RWPE2 (cell line): Measurements from ENCODE around the gene FLOT2.
"Not testable (repeated sequence)": the region's sequence is repeated elsewhere in the genome, so short reads cannot be mapped to it uniquely, and the experiment has no call there.

Experiments
- ATAC-seq: fragments of 200-7000 bp; cut with Tn5 transposase; 3 replicates; pipeline ENCODE4 v1.9.1; 2021; ENCODE audit warnings: low read depth
- DNase-seq: peaks from one replicate; pipeline ENCODE4 v3.0.0-alpha.2; 2020; ENCODE audit warnings: low spot score
- H3K27ac ChIP-seq: fragments of 450-650 bp; 2 replicates; pipeline ENCODE4 v1.5.1; 2017; ENCODE audit warnings: mild to moderate bottlenecking; ENCODE audit not compliant: poor library complexity, severe bottlenecking
- H3K27me3 ChIP-seq: fragments of 250-450 bp; sonication (Bioruptor Pico); 2 replicates; pipeline ENCODE4 v1.5.1; 2021; ENCODE audit warnings: mild to moderate bottlenecking, moderate library complexity; ENCODE audit not compliant: insufficient read depth, poor library complexity, severe bottlenecking
- H3K36me3 ChIP-seq: fragments of 250-450 bp; sonication (Bioruptor Pico); 2 replicates; pipeline ENCODE4 v1.5.1; 2020; ENCODE audit warnings: low read depth, mild to moderate bottlenecking, moderate library complexity
- H3K4me1 ChIP-seq: fragments of 250-450 bp; sonication (Bioruptor Pico); 2 replicates; pipeline ENCODE4 v1.5.1; 2021; ENCODE audit warnings: mild to moderate bottlenecking, moderate library complexity; ENCODE audit not compliant: insufficient read depth, poor library complexity, severe bottlenecking
- H3K4me3 ChIP-seq: fragments of 250-450 bp; sonication (Bioruptor Pico); 2 replicates; pipeline ENCODE4 v1.5.1; 2021; ENCODE audit warnings: mild to moderate bottlenecking, moderate library complexity; ENCODE audit not compliant: severe bottlenecking
- H3K9me3 ChIP-seq: fragments of 250-450 bp; sonication (Bioruptor Pico); 2 replicates; pipeline ENCODE4 v1.5.1; 2021; ENCODE audit warnings: mild to moderate bottlenecking, moderate library complexity; ENCODE audit not compliant: severe bottlenecking
- CTCF ChIP-seq: fragments of 450-650 bp; IDR thresholded peaks from one replicate; pipeline ENCODE4 v1.5.1; 2017; ENCODE audit warnings: mild to moderate bottlenecking, moderate library complexity; ENCODE audit not compliant: poor library complexity, severe bottlenecking

The FLOT2 gene

GRCh38 chr17:28849281-28849680 lies 48.3 kb downstream of the FLOT2 start:
- ATAC-seq (peak; percentile 50; the same call in 1 of the 3 replicates), DNase-seq (no peak)
- no peaks in the 10 kb centered on the region for H3K9me3 ChIP-seq
- TF ChIP-seq CTCF: no peak
- no peak overlapping the region for H3K27ac ChIP-seq
- H3K36me3 ChIP-seq: no peaks in the 10 kb centered on the region
- no peak overlapping the region for H3K4me3 ChIP-seq
- H3K4me1 ChIP-seq: peaks cover 3% of the 10 kb centered on the region
- no peaks in the 10 kb centered on the region for H3K27me3 ChIP-seq

- not testable (repeated sequence) for H3K4me3 ChIP-seq, ATAC-seq, H3K36me3 ChIP-seq, H3K27me3 ChIP-seq, H3K4me1 ChIP-seq, DNase-seq, H3K9me3 ChIP-seq, H3K27ac ChIP-seq
- TF ChIP-seq CTCF: peak; percentile 34
These were observed 48.9 kb downstream of the FLOT2 start for GRCh38 chr17:28848667-28849066.

- not testable (repeated sequence) for H3K27ac ChIP-seq, H3K27me3 ChIP-seq, H3K4me1 ChIP-seq, H3K9me3 ChIP-seq, ATAC-seq, DNase-seq, H3K36me3 ChIP-seq, H3K4me3 ChIP-seq
These were observed 50.8 kb downstream of the FLOT2 start for GRCh38 chr17:28846699-28847098.

- no peak for DNase-seq
- Histone ChIP-seq H3K36me3 (no peaks in the 10 kb centered on the region), H3K4me3 (no peak overlapping the region), H3K27ac (no peak overlapping the region), H3K27me3 (no peaks in the 10 kb centered on the region), H3K9me3 (no peaks in the 10 kb centered on the region), H3K4me1 (no peaks in the 10 kb centered on the region)
- 0 out of 3 replicates have a peak, but pooled peaks have one; percentile 26 for ATAC-seq
- TF ChIP-seq CTCF: no peak
These were observed 51.3 kb downstream of the FLOT2 start for GRCh38 chr17:28846231-28846630.

GRCh38 chr17:28843816-28844148 lies 53.8 kb downstream of the FLOT2 start:
- no peaks in the 10 kb centered on the region for H3K4me1 ChIP-seq
- ATAC-seq (no peak), DNase-seq (no peak)
- no peak overlapping the region for H3K4me3 ChIP-seq
- no peaks in the 10 kb centered on the region for H3K9me3 ChIP-seq
- no peak for TF ChIP-seq CTCF
- H3K27me3 ChIP-seq: no peaks in the 10 kb centered on the region
- H3K27ac ChIP-seq: no peak overlapping the region
- peaks cover 9% of the 10 kb centered on the region for H3K36me3 ChIP-seq
